ENCODE results near the gene ARHGEF7.

ARHGEF7 gene

DNA sequence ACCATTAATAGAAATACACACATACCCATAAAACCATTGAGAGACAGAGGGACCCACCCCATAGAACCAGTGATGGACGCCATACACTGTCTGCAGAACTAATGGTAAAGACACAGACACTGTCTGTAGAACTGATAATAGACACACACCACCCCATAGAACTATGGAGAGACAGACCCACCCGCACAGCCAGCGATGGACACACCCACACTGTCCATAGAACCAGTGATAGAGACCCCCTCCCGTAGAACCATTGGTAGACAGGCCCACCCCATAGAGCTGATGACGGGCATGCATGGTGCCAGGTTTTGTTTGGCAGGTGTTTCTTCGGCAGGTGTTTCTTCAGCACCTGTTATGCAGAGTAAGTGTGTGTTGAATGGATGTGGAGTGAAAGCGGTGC is 117.1 kb downstream of the ARHGEF7 start:
- H3K4me1 ChIP-seq (ENCODE audit: control insufficient read depth in 1 of 2, insufficient read depth in 2 of 2, low read length in 2 of 2), result no peaks in the 10 kb centered on the region
- no peak overlapping the region for H3K27ac ChIP-seq (ENCODE audit: low read length)
- H3K36me3 ChIP-seq (ENCODE audit: control insufficient read depth in 1 of 2, insufficient read depth in 2 of 2, low read length in 2 of 2), result peaks cover 14 to 20% of the 10 kb centered on the region in 2 donors

DNA sequence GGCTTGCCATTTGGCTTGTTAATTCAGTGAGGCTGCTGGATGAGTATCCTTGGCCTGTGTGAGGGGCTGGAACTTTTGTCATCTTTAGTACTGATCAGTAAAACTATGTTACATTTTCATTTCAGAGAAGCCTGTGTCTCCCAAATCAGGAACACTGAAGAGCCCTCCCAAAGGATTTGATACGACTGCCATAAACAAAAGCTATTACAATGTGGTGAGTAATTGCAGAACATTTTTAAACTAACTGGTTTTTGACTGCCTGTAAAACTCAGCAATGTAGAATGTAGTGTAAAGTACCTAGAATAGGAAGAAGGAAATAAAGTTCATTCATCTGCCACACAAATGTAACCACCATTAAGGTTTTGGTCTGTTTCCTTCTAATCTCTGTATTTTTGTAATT is 118.0 kb downstream of the ARHGEF7 start:
- H3K36me3 ChIP-seq (ENCODE audit: control insufficient read depth in 1 of 2, insufficient read depth in 2 of 2, low read length in 2 of 2), result peaks cover 14 to 20% of the 10 kb centered on the region in 2 donors
- no peaks in the 10 kb centered on the region for H3K4me1 ChIP-seq (ENCODE audit: control insufficient read depth in 1 of 2, insufficient read depth in 2 of 2, low read length in 2 of 2)
- no peaks in the 10 kb centered on the region for H3K27me3 ChIP-seq (ENCODE audit: low read depth, low read length)
- no peak overlapping the region for H3K27ac ChIP-seq (ENCODE audit: low read length)
- no peaks in the 10 kb centered on the region for H3K9me3 ChIP-seq (ENCODE audit: control insufficient read depth in 1 of 2, low read length in 2 of 2)
- no peak overlapping the region for H3K4me3 ChIP-seq (ENCODE audit: low read depth in 1 of 2, low read length in 2 of 2)

More for the DNA sequence above, 117.1 kb downstream of the ARHGEF7 start:
- Histone ChIP-seq H3K27me3 (ENCODE audit: low read depth, low read length) (no peaks in the 10 kb centered on the region), H3K4me3 (ENCODE audit: low read depth in 1 of 2, low read length in 2 of 2) (no peak overlapping the region), H3K9me3 (ENCODE audit: control insufficient read depth in 1 of 2, low read length in 2 of 2) (no peaks in the 10 kb centered on the region)

DNA sequence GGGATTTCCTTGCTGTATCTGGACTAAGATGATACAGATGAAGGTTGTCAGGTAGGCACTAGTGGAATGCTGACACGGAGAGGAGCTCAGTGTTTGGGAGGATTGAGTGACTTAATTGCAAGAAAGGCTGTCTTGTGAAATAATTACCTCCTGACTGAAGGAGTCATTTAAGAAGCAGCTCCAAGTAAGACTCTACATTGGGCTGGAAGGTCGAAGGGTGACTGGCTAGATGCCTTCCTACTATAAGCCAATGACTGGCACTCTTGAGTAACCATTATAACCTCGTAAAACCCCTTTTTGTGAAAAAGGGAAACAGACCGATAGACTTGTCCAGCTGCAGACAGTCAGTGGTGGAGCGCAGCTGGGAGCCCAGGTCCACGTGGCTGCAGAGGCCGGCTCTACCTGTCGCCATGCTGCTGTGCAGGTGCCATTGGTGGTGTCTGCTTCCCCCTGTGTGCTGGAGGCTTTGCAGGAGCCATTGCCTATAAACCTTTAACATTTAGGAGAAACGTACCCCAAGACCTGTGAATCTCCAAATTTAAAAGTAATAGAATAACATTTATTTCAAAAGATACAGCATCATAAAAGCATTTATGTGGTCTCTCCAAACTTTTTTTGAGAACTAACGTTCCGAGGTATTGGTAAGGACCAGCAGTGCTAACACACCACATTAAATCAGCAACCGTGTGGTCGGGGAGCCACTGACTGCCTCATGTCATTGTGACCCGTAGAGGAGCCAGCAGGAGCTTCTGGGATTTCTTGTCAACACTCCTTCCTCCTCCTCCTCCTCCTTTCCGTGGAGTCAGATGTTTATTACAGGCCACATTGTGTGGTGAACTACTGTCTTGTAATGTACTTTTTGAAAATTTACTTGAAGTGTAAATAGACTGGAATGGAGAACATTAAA is 124.9 kb downstream of the ARHGEF7 start:
- H3K4me1 ChIP-seq (ENCODE audit: control insufficient read depth in 1 of 2, insufficient read depth in 2 of 2, low read length in 2 of 2), result no peaks in the 10 kb centered on the region
- no peak overlapping the region for H3K4me3 ChIP-seq (ENCODE audit: low read depth in 1 of 2, low read length in 2 of 2)
- no peaks in the 10 kb centered on the region for H3K27me3 ChIP-seq (ENCODE audit: low read depth, low read length)
- peaks cover 14 to 26% of the 10 kb centered on the region in 2 donors for H3K36me3 ChIP-seq (ENCODE audit: control insufficient read depth in 1 of 2, insufficient read depth in 2 of 2, low read length in 2 of 2)
- no peaks in the 10 kb centered on the region for H3K9me3 ChIP-seq (ENCODE audit: control insufficient read depth in 1 of 2, low read length in 2 of 2)
- no peak overlapping the region for H3K27ac ChIP-seq (ENCODE audit: low read length)

DNA sequence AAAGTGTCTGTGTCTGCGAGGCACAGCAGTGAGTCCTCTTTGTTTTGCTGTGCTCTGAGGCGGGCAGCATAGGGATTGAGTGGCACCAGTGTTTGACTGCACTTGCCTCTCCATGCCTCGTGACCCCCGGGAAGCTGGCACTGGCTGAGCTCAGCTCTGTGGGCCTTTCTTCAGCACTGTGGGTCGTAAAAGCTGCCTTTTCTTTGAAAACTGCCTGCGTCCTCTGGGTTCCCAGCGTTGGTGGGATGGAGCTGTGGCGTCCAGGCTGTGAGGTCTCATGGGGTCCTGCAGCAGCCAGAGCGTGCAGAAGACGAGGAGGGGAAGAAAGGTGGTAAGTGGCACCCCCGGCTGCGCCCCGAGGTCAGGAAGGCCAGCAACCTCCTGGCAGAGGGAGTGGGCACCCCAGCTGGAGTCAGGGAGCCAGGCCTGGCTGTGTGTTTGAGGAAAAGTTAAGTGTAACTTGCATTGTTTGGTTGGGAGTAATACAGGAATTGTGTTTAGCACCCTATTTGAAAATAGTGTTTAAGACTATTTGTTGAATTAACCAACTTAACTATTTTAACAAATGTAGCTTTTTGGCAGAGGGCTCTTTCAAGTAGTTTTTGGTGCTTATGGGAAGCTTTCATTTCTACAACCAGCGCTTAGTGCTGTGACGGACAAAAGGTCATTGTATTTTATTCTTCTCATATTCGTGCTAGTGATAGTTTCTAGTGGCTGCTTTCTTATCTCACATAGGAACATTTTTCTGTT is 126.1 kb downstream of the ARHGEF7 start:
- peaks cover 23 to 25% of the 10 kb centered on the region in 2 donors for H3K36me3 ChIP-seq (ENCODE audit: control insufficient read depth in 1 of 2, insufficient read depth in 2 of 2, low read length in 2 of 2)
- H3K9me3 ChIP-seq (ENCODE audit: control insufficient read depth in 1 of 2, low read length in 2 of 2), result no peaks in the 10 kb centered on the region
- H3K27ac ChIP-seq (ENCODE audit: low read length), result no peak overlapping the region
- no peaks in the 10 kb centered on the region for H3K27me3 ChIP-seq (ENCODE audit: low read depth, low read length)
- no peak overlapping the region for H3K4me3 ChIP-seq (ENCODE audit: low read depth in 1 of 2, low read length in 2 of 2)
- H3K4me1 ChIP-seq (ENCODE audit: control insufficient read depth in 1 of 2, insufficient read depth in 2 of 2, low read length in 2 of 2), result no peaks in the 10 kb centered on the region

DNA sequence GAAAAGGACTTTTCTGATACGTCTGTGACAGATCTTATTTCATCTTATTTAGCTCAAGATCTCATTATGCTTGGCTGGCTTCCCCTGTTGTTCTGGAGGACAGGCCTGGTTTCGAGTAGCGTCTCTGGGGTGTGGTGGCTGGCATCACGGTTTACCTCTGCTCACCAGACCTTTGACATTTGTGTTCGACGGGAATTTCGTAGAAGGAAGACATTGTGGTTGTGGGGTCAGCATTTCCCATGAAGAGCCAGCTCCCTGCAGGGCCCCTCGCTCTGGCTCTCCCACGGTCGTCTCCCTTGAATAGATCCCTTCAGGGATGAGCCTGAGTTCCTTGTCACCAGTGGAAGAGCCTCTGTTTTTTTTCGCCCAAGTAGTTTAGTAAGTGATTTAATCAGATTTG is 126.8 kb downstream of the ARHGEF7 start:
- Histone ChIP-seq H3K27me3 (ENCODE audit: low read depth, low read length) (no peaks in the 10 kb centered on the region), H3K9me3 (ENCODE audit: control insufficient read depth in 1 of 2, low read length in 2 of 2) (no peaks in the 10 kb centered on the region), H3K4me3 (ENCODE audit: low read depth in 1 of 2, low read length in 2 of 2) (no peak overlapping the region), H3K27ac (ENCODE audit: low read length) (no peak overlapping the region), H3K4me1 (ENCODE audit: control insufficient read depth in 1 of 2, insufficient read depth in 2 of 2, low read length in 2 of 2) (no peaks in the 10 kb centered on the region), H3K36me3 (ENCODE audit: control insufficient read depth in 1 of 2, insufficient read depth in 2 of 2, low read length in 2 of 2) (peaks cover 30 to 31% of the 10 kb centered on the region in 2 donors)

DNA sequence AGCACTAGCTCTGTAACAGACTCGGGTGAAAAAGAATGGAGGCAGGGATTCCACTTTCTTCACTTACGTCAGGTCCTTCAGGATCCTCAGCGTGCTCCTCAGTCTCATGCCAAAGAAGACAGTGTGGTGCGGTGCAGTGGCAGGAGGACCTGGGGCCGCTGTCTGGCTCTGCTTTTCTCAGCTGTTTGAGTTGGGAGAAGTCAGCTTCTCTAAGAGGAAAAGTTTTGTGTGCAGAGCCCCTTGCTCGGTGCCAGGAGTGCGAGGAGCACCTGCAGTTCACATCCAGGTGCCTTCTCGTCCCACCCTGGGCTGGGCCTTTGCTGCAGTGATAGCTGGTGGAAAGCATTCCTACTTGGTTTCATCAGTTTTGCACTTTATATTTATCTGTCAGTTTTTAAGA is 127.5 kb downstream of the ARHGEF7 start:
- H3K27ac ChIP-seq (ENCODE audit: low read length), result no peak overlapping the region
- H3K4me3 ChIP-seq (ENCODE audit: low read depth in 1 of 2, low read length in 2 of 2), result no peak overlapping the region
- H3K9me3 ChIP-seq (ENCODE audit: control insufficient read depth in 1 of 2, low read length in 2 of 2), result no peaks in the 10 kb centered on the region
- H3K4me1 ChIP-seq (ENCODE audit: control insufficient read depth in 1 of 2, insufficient read depth in 2 of 2, low read length in 2 of 2), result no peaks in the 10 kb centered on the region
- no peaks in the 10 kb centered on the region for H3K27me3 ChIP-seq (ENCODE audit: low read depth, low read length)
- H3K36me3 ChIP-seq (ENCODE audit: control insufficient read depth in 1 of 2, insufficient read depth in 2 of 2, low read length in 2 of 2), result peaks cover 30 to 31% of the 10 kb centered on the region in 2 donors

DNA sequence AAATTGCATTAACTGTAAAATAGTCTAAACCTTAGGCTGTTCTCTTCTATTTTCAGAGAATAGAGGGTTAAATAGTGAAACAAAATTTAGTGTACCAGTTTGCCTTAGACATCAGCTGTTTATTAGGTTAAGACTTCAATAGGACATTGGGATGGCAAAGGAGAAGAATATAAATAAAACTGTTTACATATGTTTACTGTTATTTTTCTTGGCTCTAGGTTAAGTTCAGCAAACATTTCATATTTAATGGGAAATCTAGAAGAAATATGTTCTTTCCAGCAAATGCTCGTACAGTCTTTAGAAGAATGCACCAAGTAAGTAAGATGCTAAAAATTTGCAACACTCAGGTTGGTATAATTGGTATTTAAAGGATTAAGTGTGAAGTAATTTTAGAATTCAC is 128.9 kb downstream of the ARHGEF7 start:
- H3K27ac ChIP-seq (ENCODE audit: low read length), result no peak overlapping the region
- H3K4me1 ChIP-seq (ENCODE audit: control insufficient read depth in 1 of 2, insufficient read depth in 2 of 2, low read length in 2 of 2), result no peaks in the 10 kb centered on the region
- H3K4me3 ChIP-seq (ENCODE audit: low read depth in 1 of 2, low read length in 2 of 2), result no peak overlapping the region
- H3K36me3 ChIP-seq (ENCODE audit: control insufficient read depth in 1 of 2, insufficient read depth in 2 of 2, low read length in 2 of 2), result peaks cover 27 to 31% of the 10 kb centered on the region in 2 donors
- no peaks in the 10 kb centered on the region for H3K27me3 ChIP-seq (ENCODE audit: low read depth, low read length)
- no peaks in the 10 kb centered on the region for H3K9me3 ChIP-seq (ENCODE audit: control insufficient read depth in 1 of 2, low read length in 2 of 2)

DNA sequence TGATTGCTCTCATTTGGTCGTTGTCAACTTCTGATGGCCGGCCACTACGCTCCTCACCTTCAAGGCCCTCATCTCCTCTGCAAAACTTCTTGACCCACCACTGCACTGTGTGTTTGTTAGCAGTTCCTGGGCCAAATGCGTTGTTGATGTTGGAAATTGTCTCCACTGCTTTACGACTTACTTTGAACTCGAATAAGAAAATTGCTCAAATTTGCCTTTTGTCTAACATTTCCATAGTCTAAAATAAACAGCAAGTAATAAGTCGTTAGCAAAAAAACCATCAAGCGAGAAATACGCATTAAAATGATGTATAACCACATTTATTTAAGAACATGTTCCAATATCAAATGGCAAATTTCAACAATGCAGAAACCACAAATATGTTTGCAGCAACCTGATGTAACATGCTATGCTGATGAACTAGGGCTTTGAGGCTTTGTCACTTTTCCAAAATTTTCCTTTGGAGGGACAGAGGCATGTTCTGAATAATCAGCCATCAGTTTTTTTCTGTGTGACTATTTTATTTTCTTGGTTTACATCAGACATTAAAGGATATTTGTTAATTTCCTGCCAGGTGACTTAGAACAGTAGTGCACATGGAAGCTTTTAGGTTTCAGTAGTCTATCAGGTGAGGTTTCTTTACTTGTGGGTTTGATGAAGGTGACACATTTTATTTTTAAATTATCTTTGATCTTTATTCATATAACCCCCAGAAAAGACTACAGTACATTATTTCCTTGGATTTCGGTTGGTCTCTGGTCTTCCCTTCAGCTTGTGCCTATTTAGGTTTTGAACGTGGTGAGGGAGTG is 130.7 kb downstream of the ARHGEF7 start:
- Histone ChIP-seq H3K27ac (ENCODE audit: low read length) (no peak overlapping the region), H3K4me3 (ENCODE audit: low read depth in 1 of 2, low read length in 2 of 2) (no peak overlapping the region), H3K9me3 (ENCODE audit: control insufficient read depth in 1 of 2, low read length in 2 of 2) (no peaks in the 10 kb centered on the region), H3K4me1 (ENCODE audit: control insufficient read depth in 1 of 2, insufficient read depth in 2 of 2, low read length in 2 of 2) (no peaks in the 10 kb centered on the region), H3K27me3 (ENCODE audit: low read depth, low read length) (no peaks in the 10 kb centered on the region), H3K36me3 (ENCODE audit: control insufficient read depth in 1 of 2, insufficient read depth in 2 of 2, low read length in 2 of 2) (peaks cover 18 to 21% of the 10 kb centered on the region in 2 donors)

DNA sequence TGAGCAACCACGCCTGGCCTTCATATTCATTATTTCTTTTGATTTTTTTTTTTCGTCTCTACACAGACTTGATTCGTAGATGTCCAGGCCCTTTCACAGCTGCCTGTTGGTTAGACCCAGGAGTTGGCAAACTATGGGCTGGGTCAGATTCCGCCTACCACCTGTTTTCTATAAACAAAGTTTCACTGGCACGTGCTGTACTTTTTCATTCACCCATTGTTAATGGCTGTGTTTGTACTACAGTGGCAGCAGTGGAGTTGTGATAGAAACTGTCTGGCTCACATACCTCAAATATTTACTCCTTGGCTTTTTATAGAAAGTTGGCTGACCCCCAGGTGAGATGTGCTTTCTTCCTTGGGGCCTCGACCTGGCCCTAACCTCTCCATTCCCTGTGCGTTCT is 132.4 kb downstream of the ARHGEF7 start:
- Histone ChIP-seq H3K27ac (ENCODE audit: low read length) (no peak overlapping the region), H3K4me3 (ENCODE audit: low read depth in 1 of 2, low read length in 2 of 2) (no peak overlapping the region), H3K36me3 (ENCODE audit: control insufficient read depth in 1 of 2, insufficient read depth in 2 of 2, low read length in 2 of 2) (peaks cover 28% of the 10 kb centered on the region in 2 donors)

DNA sequence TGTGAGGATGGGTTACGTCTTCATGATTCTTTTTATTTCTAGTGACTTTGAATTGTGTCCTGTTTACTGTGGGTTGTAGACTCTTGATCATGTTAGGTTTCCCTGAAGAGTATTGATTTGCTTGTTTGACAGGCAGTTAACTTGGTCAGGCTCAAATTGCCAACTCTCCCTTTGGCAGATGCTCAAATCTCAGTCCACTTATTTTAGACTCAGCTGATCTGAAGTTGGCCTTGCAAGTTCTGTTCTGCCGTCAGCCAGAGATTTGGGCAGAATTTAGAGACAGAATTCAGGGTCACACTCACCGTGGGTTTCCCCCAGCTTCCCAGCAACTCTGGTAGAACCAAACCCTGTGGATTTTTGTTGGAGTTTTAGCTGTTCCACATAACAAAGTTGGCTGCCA is 133.7 kb downstream of the ARHGEF7 start:
- Histone ChIP-seq H3K9me3 (ENCODE audit: control insufficient read depth in 1 of 2, low read length in 2 of 2) (no peaks in the 10 kb centered on the region), H3K4me1 (ENCODE audit: control insufficient read depth in 1 of 2, insufficient read depth in 2 of 2, low read length in 2 of 2) (no peaks in the 10 kb centered on the region), H3K27ac (ENCODE audit: low read length) (no peak overlapping the region), H3K36me3 (ENCODE audit: control insufficient read depth in 1 of 2, insufficient read depth in 2 of 2, low read length in 2 of 2) (peaks cover 33 to 34% of the 10 kb centered on the region in 2 donors), H3K27me3 (ENCODE audit: low read depth, low read length) (no peaks in the 10 kb centered on the region), H3K4me3 (ENCODE audit: low read depth in 1 of 2, low read length in 2 of 2) (no peak overlapping the region)

More for the DNA sequence above, 132.4 kb downstream of the ARHGEF7 start:
- H3K27me3 ChIP-seq (ENCODE audit: low read depth, low read length), result no peaks in the 10 kb centered on the region
- H3K9me3 ChIP-seq (ENCODE audit: control insufficient read depth in 1 of 2, low read length in 2 of 2), result no peaks in the 10 kb centered on the region
- H3K4me1 ChIP-seq (ENCODE audit: control insufficient read depth in 1 of 2, insufficient read depth in 2 of 2, low read length in 2 of 2), result no peaks in the 10 kb centered on the region

Measured in muscle layer of duodenum (tissue), 2 donors.